CD8-positive, alpha-beta memory T cell (primary cell): ENCODE data around the gene ATP8A1. TPM values are rescaled to one million over a fixed set of nuclear protein-coding genes. Genes with fewer than 3 reads are reported as not detected.
A peak's percentile ranks its signal among the peaks of the same experiment; 100 is the strongest.

Source experiments
- CTCF ChIA-PET: fragments of 350-600 bp; sonication (Branson Sonifier 250); formaldehyde crosslinking; loops from one replicate; lab custom pipeline; 2021; ENCODE audit warnings: antibody characterized with exemption; lab: Charles Lee
- POLR2A ChIA-PET: fragments of 350-600 bp; sonication (Branson Sonifier 250); formaldehyde crosslinking; loops from one replicate; lab custom pipeline; 2021; ENCODE audit warnings: antibody characterized with exemption; lab: Charles Lee
- DNase-seq, 5 donors: peaks; one replicate each; pipeline versions ENCODE4 v3.0.0 to v3.0.0-alpha.2; 2020 to 2022; ENCODE audit warnings: mixed read lengths in 1 of 5
- H3K27ac ChIP-seq: one replicate; pipeline ENCODE4 v1.7.0; 2013; ENCODE audit warnings: low read depth, mild to moderate bottlenecking, low read length, moderate library complexity
- H3K27me3 ChIP-seq: 2 replicates; pipeline ENCODE4 v1.7.0; 2013; ENCODE audit warnings: low read length, mild to moderate bottlenecking; ENCODE audit not compliant: insufficient read depth, poor library complexity, severe bottlenecking
- H3K36me3 ChIP-seq: 2 replicates; pipeline ENCODE4 v1.7.0; 2013; ENCODE audit warnings: mild to moderate bottlenecking, low read length, moderate library complexity; ENCODE audit not compliant: insufficient read depth
- H3K4me1 ChIP-seq: 2 replicates; pipeline ENCODE4 v1.7.0; 2013; ENCODE audit warnings: mild to moderate bottlenecking, low read length, moderate library complexity; ENCODE audit not compliant: insufficient read depth
- H3K4me3 ChIP-seq: 2 replicates; pipeline ENCODE4 v1.7.0; 2013; ENCODE audit warnings: mild to moderate bottlenecking, low read length
- H3K9me3 ChIP-seq: 2 replicates; pipeline ENCODE4 v1.7.0; 2013; ENCODE audit warnings: mild to moderate bottlenecking, low read length
- H3K27ac Mint-ChIP-seq, 8 donors: one replicate each; pipeline ENCODE4 v1.8.0; 2020 to 2021; ENCODE audit warnings: mixed read lengths in 8 of 8, mild to moderate bottlenecking in 6 of 8, inconsistent platforms in 3 of 8, moderate library complexity in 3 of 8
- H3K27me3 Mint-ChIP-seq, 2 donors: one replicate each; pipeline ENCODE4 v1.8.0; 2020 to 2021; ENCODE audit warnings: mixed read lengths in 2 of 2, mild to moderate bottlenecking in 1 of 2, moderate library complexity in 1 of 2
- H3K36me3 Mint-ChIP-seq, 3 donors: one replicate each; pipeline ENCODE4 v1.8.0; 2020 to 2021; ENCODE audit warnings: mixed read lengths in 3 of 3, inconsistent platforms in 1 of 3, mild to moderate bottlenecking in 1 of 3
- H3K4me1 Mint-ChIP-seq, 3 donors: one replicate each; pipeline ENCODE4 v1.8.0; 2020 to 2021; ENCODE audit warnings: mixed read lengths in 3 of 3, inconsistent platforms in 1 of 3, mild to moderate bottlenecking in 1 of 3
- H3K4me3 Mint-ChIP-seq, 7 donors: one replicate each; pipeline ENCODE4 v1.8.0; 2020 to 2021; ENCODE audit warnings: mixed read lengths in 7 of 7, mild to moderate bottlenecking in 6 of 7, moderate library complexity in 4 of 7, inconsistent platforms in 2 of 7
- H3K9me3 Mint-ChIP-seq, 5 donors: one replicate each; pipeline ENCODE4 v1.8.0; 2020 to 2022; ENCODE audit warnings: mixed read lengths in 5 of 5, mild to moderate bottlenecking in 3 of 5, moderate library complexity in 2 of 5, inconsistent platforms in 1 of 5
- polyA plus RNA-seq: library from polyadenylated mRNA; unstranded; fragments of 300-500 nt; fragmentation: Illumina TruSeq; gene quantifications from one replicate; pipeline ENCODE4 v1.2.3, GENCODE V29; 2021
- total RNA-seq, 2 experiments: library from RNA; stranded (reverse); gene quantifications; one replicate each; pipeline ENCODE4 v1.2.3, GENCODE V29; 2021

The ATP8A1 gene
- total and polyA plus RNA-seq, 3 experiments from 2014 or later = 13.8 to 24.4 (median 23.3) TPM

- Mint-ChIP-seq H3K4me3 (no peak overlapping the region), H3K36me3 (peaks cover 6 to 80% (median 33%) of the 10 kb centered on the region in 3 donors), H3K4me1 (peaks cover 23 to 44% (median 29%) of the 10 kb centered on the region in 3 donors), H3K27me3 (no peaks in the 10 kb centered on the region), H3K9me3 (no peaks in the 10 kb centered on the region), H3K27ac (no peak overlapping the region)
- ChIA-PET CTCF (no interaction called here), POLR2A (no interaction called here)
- Histone ChIP-seq H3K27me3 (no peaks in the 10 kb centered on the region), H3K36me3 (peaks cover 7% of the 10 kb centered on the region), H3K4me3 (no peak overlapping the region), H3K27ac (no peak overlapping the region), H3K4me1 (no peaks in the 10 kb centered on the region), H3K9me3 (no peaks in the 10 kb centered on the region)
- DNase-seq = no peak
These were observed 48.4 kb downstream of the ATP8A1 start for GRCh38 chr4:42608551-42608950.

GRCh38 chr4:42607011-42607726 lies 49.7 kb downstream of the ATP8A1 start:
- Mint-ChIP-seq H3K4me3 (no peak overlapping the region), H3K4me1 (peaks cover 23 to 43% (median 30%) of the 10 kb centered on the region in 3 donors), H3K27ac (peak overlapping the region in 1 of 8 donors; percentile 16), H3K9me3 (no peaks in the 10 kb centered on the region), H3K36me3 (peaks cover 6 to 75% (median 30%) of the 10 kb centered on the region in 3 donors), H3K27me3 (no peaks in the 10 kb centered on the region)
- ChIA-PET POLR2A (no interaction called here), CTCF (no interaction called here)
- Histone ChIP-seq H3K36me3 (peaks cover 7% of the 10 kb centered on the region), H3K4me3 (no peak overlapping the region), H3K4me1 (no peaks in the 10 kb centered on the region), H3K27me3 (no peaks in the 10 kb centered on the region), H3K27ac (no peak overlapping the region), H3K9me3 (no peaks in the 10 kb centered on the region)
- DNase-seq = no peak

DNA sequence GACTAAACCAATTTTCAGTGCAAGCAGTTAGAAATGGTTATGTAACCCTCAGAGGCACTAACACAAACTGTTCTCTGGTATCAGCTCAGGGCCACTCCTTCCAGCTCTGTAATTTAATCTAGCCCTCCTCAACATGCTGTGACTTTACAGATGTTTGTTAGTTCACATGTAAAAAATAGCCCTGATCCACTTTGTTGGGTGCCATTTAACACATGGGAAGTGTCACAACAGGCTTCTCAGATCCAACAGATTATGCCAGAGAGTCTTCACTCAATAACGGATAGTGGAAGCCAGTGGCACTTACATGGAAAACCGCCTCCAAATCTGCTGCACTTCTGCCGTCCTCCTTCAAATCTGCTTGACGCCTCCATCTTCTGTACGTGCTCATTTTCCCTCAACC lies 51.6 kb downstream of the ATP8A1 start:
- ChIA-PET CTCF (no interaction called here), POLR2A (no interaction called here)
- Histone ChIP-seq H3K4me3 (no peak overlapping the region), H3K4me1 (no peaks in the 10 kb centered on the region), H3K36me3 (peaks cover 7% of the 10 kb centered on the region), H3K27ac (no peak overlapping the region), H3K9me3 (no peaks in the 10 kb centered on the region), H3K27me3 (no peaks in the 10 kb centered on the region)
- DNase-seq = no peak
- H3K27ac Mint-ChIP-seq = no peak overlapping the region
- peaks cover 22 to 35% (median 23%) of the 10 kb centered on the region in 3 donors for H3K4me1 Mint-ChIP-seq
- H3K27me3 Mint-ChIP-seq = no peaks in the 10 kb centered on the region
- no peaks in the 10 kb centered on the region for H3K9me3 Mint-ChIP-seq
- H3K4me3 Mint-ChIP-seq = peak overlapping the region in 1 of 7 donors; percentile 25
- peaks cover 6 to 62% (median 25%) of the 10 kb centered on the region in 3 donors for H3K36me3 Mint-ChIP-seq

- Mint-ChIP-seq H3K4me3 (no peak overlapping the region), H3K4me1 (peaks cover 14 to 26% (median 15%) of the 10 kb centered on the region in 3 donors), H3K36me3 (peaks cover 0 to 60% (median 18%) of the 10 kb centered on the region in 3 donors), H3K9me3 (no peaks in the 10 kb centered on the region), H3K27me3 (no peaks in the 10 kb centered on the region), H3K27ac (peak overlapping the region in 3 of 8 donors; percentile 3 to 71 (median 25))
- CTCF ChIA-PET = no interaction called here
- no peaks in the 10 kb centered on the region for H3K4me1 ChIP-seq
- no peaks in the 10 kb centered on the region for H3K27me3 ChIP-seq
- no peak overlapping the region for H3K27ac ChIP-seq
- POLR2A ChIA-PET = no interaction called here
- no peak overlapping the region for H3K4me3 ChIP-seq
- peaks cover 7% of the 10 kb centered on the region for H3K36me3 ChIP-seq
- no peak for DNase-seq
- H3K9me3 ChIP-seq = no peaks in the 10 kb centered on the region
These were observed 53.0 kb downstream of the ATP8A1 start for GRCh38 chr4:42603862-42604261.

DNA sequence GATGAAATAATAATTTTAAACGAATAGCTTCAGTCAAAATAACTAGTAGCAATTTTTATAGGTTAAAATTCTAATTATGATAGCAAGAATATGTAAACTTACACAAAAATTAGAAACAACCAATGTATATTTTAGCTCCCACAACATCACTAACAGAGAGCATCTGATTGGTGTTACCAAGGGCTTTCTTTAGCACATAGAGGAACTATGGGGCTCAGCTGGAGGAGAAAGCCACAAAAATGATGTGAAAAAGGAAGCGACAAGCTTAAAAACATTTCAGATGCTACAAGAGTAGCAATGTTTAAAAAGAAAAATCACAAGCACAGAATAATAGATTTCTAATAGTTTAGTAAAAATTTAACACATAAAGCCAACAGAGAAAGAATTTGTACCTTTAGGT lies 56.3 kb downstream of the ATP8A1 start:
- no peaks in the 10 kb centered on the region for H3K27me3 Mint-ChIP-seq
- DNase-seq = no peak
- H3K4me1 Mint-ChIP-seq = peaks cover 10 to 23% (median 13%) of the 10 kb centered on the region in 3 donors
- Histone ChIP-seq H3K36me3 (peaks cover 7% of the 10 kb centered on the region), H3K4me3 (no peak overlapping the region), H3K27me3 (no peaks in the 10 kb centered on the region), H3K9me3 (no peaks in the 10 kb centered on the region), H3K27ac (no peak overlapping the region), H3K4me1 (no peaks in the 10 kb centered on the region)
- POLR2A ChIA-PET = no interaction called here
- H3K27ac Mint-ChIP-seq = peak overlapping the region in 1 of 8 donors; percentile 43
- peaks cover 0 to 49% (median 18%) of the 10 kb centered on the region in 3 donors for H3K36me3 Mint-ChIP-seq
- H3K4me3 Mint-ChIP-seq = no peak overlapping the region
- CTCF ChIA-PET = interaction anchor here (1.1 to 1.2 kb wide), 2 partner anchors 9 to 73 kb away, joined by 3 read pairs; no protein-coding TSS in a partner anchor
- H3K9me3 Mint-ChIP-seq = no peaks in the 10 kb centered on the region

GRCh38 chr4:42596918-42597317 lies 60.0 kb downstream of the ATP8A1 start:
- Histone ChIP-seq H3K9me3 (no peaks in the 10 kb centered on the region), H3K4me1 (no peaks in the 10 kb centered on the region), H3K27me3 (no peaks in the 10 kb centered on the region), H3K36me3 (no peaks in the 10 kb centered on the region), H3K27ac (no peak overlapping the region), H3K4me3 (no peak overlapping the region)
- H3K27me3 Mint-ChIP-seq = no peaks in the 10 kb centered on the region
- POLR2A ChIA-PET = no interaction called here
- H3K4me3 Mint-ChIP-seq = no peak overlapping the region
- H3K36me3 Mint-ChIP-seq = peaks cover 0 to 45% (median 10%) of the 10 kb centered on the region in 3 donors
- CTCF ChIA-PET = no interaction called here
- H3K9me3 Mint-ChIP-seq = no peaks in the 10 kb centered on the region
- H3K4me1 Mint-ChIP-seq = peaks cover 1 to 6% (median 3%) of the 10 kb centered on the region in 3 donors
- H3K27ac Mint-ChIP-seq = no peak overlapping the region
- no peak for DNase-seq

GRCh38 chr4:42594888-42595287 lies 62.0 kb downstream of the ATP8A1 start:
- ChIA-PET CTCF (no interaction called here), POLR2A (no interaction called here)
- H3K36me3 ChIP-seq = no peaks in the 10 kb centered on the region
- H3K4me3 ChIP-seq = no peak overlapping the region
- Mint-ChIP-seq H3K36me3 (peaks cover 0 to 47% (median 9%) of the 10 kb centered on the region in 3 donors), H3K27me3 (peaks cover 0 to 1% of the 10 kb centered on the region in 2 donors), H3K9me3 (no peaks in the 10 kb centered on the region), H3K4me1 (peaks cover 0 to 6% (median 3%) of the 10 kb centered on the region in 3 donors), H3K4me3 (no peak overlapping the region), H3K27ac (peak overlapping the region in 1 of 8 donors; percentile 32)
- no peaks in the 10 kb centered on the region for H3K4me1 ChIP-seq
- no peak for DNase-seq
- no peaks in the 10 kb centered on the region for H3K27me3 ChIP-seq
- H3K9me3 ChIP-seq = no peaks in the 10 kb centered on the region
- H3K27ac ChIP-seq = no peak overlapping the region

- Mint-ChIP-seq H3K4me3 (no peak overlapping the region), H3K9me3 (no peaks in the 10 kb centered on the region)
- CTCF ChIA-PET = interaction anchor here (1.1 to 1.8 kb wide), 2 partner anchors 14 to 20 kb away, joined by 3 to 8 read pairs; no protein-coding TSS in a partner anchor
These were observed 68.0 kb downstream of the ATP8A1 start for GRCh38 chr4:42588909-42589308.

More at GRCh38 chr4:42588909-42589308, 68.0 kb downstream of the ATP8A1 start:
- Histone ChIP-seq H3K9me3 (no peaks in the 10 kb centered on the region), H3K36me3 (no peaks in the 10 kb centered on the region), H3K27ac (no peak overlapping the region), H3K27me3 (no peaks in the 10 kb centered on the region), H3K4me1 (no peaks in the 10 kb centered on the region), H3K4me3 (no peak overlapping the region)
- H3K27ac Mint-ChIP-seq = peak overlapping the region in 1 of 8 donors; percentile 2
- H3K27me3 Mint-ChIP-seq = peaks cover 0 to 1% of the 10 kb centered on the region in 2 donors
- POLR2A ChIA-PET = no interaction called here
- no peaks in the 10 kb centered on the region for H3K4me1 Mint-ChIP-seq
- H3K36me3 Mint-ChIP-seq = peaks cover 0 to 55% (median 12%) of the 10 kb centered on the region in 3 donors
- DNase-seq = no peak
